Small intestine (tissue), 7 donors: Measurements from ENCODE around the gene GRAMD1A. TPM values are rescaled to one million over a fixed set of nuclear protein-coding genes. Genes with fewer than 3 reads are reported as not detected.

ENCODE experiments used
- DNase-seq, 2 donors: peaks; one replicate each; pipeline versions ENCODE4 v3.0.0 to v3.0.0-alpha.2; 2013
- FAIRE-seq: peaks from 2 replicates; lab custom pipeline; 2012; peaks lifted over from hg19 to GRCh38; lab: Jason Lieb, UNC
- H3K27ac ChIP-seq, 3 donors: one replicate each; pipeline ENCODE4 v1.5.1; 2013; ENCODE audit warnings: low read length in 2 of 3, mild to moderate bottlenecking in 2 of 3, control low read depth in 1 of 3, inconsistent platforms in 1 of 3, low read depth in 1 of 3, moderate library complexity in 1 of 3
- H3K27me3 ChIP-seq, 3 donors: one replicate each; pipeline ENCODE4 v1.6.1; 2013; ENCODE audit warnings: low read length in 3 of 3, inconsistent platforms in 1 of 3; ENCODE audit not compliant: control insufficient read depth in 3 of 3, insufficient read depth in 3 of 3
- H3K36me3 ChIP-seq, 3 donors: one replicate each; pipeline ENCODE4 v1.6.1; 2013; ENCODE audit warnings: low read length in 3 of 3, inconsistent platforms in 1 of 3, low read depth in 1 of 3, mild to moderate bottlenecking in 1 of 3, moderate library complexity in 1 of 3; ENCODE audit not compliant: control insufficient read depth in 3 of 3, insufficient read depth in 2 of 3
- H3K4me1 ChIP-seq, 3 donors: one replicate each; pipeline ENCODE4 v1.6.1; 2013; ENCODE audit warnings: low read length in 2 of 3, inconsistent platforms in 1 of 3, low read depth in 1 of 3, mild to moderate bottlenecking in 1 of 3, moderate library complexity in 1 of 3; ENCODE audit not compliant: control insufficient read depth in 3 of 3, insufficient read depth in 2 of 3
- H3K4me3 ChIP-seq, 3 donors: one replicate each; pipeline ENCODE4 v1.5.1; 2013; ENCODE audit warnings: low read length in 3 of 3, control low read depth in 1 of 3, inconsistent platforms in 1 of 3, low read depth in 1 of 3, mild to moderate bottlenecking in 1 of 3, moderate library complexity in 1 of 3
- H3K9me3 ChIP-seq, 2 donors: one replicate each; pipeline ENCODE4 v1.6.1; 2013; ENCODE audit warnings: low read depth in 1 of 2, low read length in 1 of 2; ENCODE audit not compliant: control insufficient read depth in 2 of 2, insufficient read depth in 1 of 2
- WGBS, 3 donors: extraction: QIAGEN DNeasy Blood & Tissue Kit; methylation state at CpG; one replicate each; pipeline ENCODE4 v1.1.7; 2013; 5-methylcytosine and 5-hydroxymethylcytosine counted together
- polyA plus RNA-seq, 4 donors: library from polyadenylated mRNA; stranded (reverse) in 3 of 4; unstranded in 1 of 4; fragments of 200-250 nt in 3 of 4; fragments of 120-200 nt in 1 of 4; gene quantifications; one replicate each; pipeline versions ENCODE4 v1.2.1 to v1.2.3, GENCODE V29; 2013
- donor health status: healthy with polysubstance abuse.
- donor health status: control.
- donor health status: control.
- donor health status: Bipolar disorder and iron deficiency.
- donor health status: healthy.

The GRAMD1A gene
- polyA plus RNA-seq, 4 donors = 2.0 to 47.0 (median 22.3) TPM

DNA sequence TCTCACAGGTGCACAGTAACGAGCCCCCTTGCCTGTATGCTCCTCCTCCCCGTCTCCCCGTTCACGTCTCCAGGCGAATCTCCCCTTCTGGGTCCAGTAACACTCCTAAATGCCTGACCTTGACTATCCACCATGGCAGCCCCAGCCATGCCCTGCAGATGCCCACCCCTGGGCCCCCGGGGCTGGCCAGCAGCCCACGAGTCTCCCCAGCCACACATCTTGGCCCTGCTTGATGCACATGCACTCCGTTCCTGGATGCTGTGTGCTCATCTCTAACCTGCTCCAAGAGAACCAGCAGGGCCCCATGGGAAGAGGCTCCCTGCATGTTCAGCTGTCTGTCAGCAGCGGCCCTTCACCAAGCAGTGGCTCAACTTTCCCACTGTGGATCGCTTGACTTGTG lies 73.4 kb downstream of the GRAMD1A start:
- 70 to 78% (median 73%) methylated on average over 10 of the region's 10 CpGs for WGBS, 3 donors
- FAIRE-seq (no peak), DNase-seq (no peak)
- H3K4me3 ChIP-seq = no peak overlapping the region
- peaks cover 4 to 9% of the 10 kb centered on the region in 2 donors for H3K9me3 ChIP-seq
- H3K27ac ChIP-seq = no peak overlapping the region
- no peaks in the 10 kb centered on the region for H3K4me1 ChIP-seq
- H3K27me3 ChIP-seq = peaks cover 0 to 4% (median 4%) of the 10 kb centered on the region in 3 donors
- H3K36me3 ChIP-seq = no peaks in the 10 kb centered on the region

GRCh38 chr19:35073941-35074340 lies 73.8 kb downstream of the GRAMD1A start:
- Histone ChIP-seq H3K27me3 (peaks cover 0 to 4% (median 4%) of the 10 kb centered on the region in 3 donors), H3K9me3 (peaks cover 4 to 9% of the 10 kb centered on the region in 2 donors), H3K36me3 (no peaks in the 10 kb centered on the region), H3K4me3 (no peak overlapping the region), H3K4me1 (no peaks in the 10 kb centered on the region), H3K27ac (no peak overlapping the region)
- DNase-seq (no peak), FAIRE-seq (no peak)
- whole genome bisulfite sequencing, 3 donors = 66 to 74% (median 73%) methylated on average over 7 to 8 of the region's 8 CpGs

DNA sequence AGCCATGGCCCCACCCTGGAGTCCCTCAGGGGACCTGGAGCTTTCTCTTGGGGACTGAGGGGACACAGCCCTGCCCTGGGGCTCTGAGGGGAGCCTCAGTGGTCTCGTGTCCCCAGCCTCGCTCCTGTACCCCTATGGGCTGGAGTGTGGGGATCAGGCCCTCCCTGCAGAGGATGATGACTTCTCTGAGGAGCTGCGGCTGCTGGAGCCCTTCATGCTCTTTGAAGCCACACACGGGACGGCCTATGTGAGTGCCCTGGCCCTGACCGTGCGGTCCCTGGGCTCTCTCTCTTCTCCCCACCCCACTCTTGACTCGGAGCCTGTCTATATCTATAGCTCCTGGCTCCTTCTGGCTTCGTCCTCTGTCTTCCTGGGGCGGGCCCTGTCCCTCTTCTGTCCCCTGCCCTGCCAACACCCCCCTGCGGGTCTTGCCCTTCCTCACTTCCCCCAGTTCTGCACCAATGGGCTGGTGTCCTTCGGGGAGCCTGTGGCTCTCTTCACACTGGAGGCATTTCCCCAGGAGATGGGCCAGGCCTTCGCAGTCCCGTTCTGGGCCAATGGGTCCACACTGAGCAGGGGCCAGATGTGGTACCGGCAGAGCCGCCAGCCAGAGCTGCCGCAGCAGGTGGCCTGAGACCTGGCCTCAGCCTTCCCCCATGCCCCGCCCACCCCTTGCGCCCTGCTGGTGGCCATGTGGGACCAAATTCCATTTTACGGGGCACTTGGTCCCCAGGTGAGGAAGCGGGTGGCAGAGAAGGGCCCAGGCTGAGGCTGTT lies 74.5 kb downstream of the GRAMD1A start:
- peaks cover 4 to 9% of the 10 kb centered on the region in 2 donors for H3K9me3 ChIP-seq
- DNase-seq (no peak), FAIRE-seq (no peak)
- peaks cover 0 to 4% (median 0%) of the 10 kb centered on the region in 3 donors for H3K27me3 ChIP-seq
- no peaks in the 10 kb centered on the region for H3K4me1 ChIP-seq
- no peak overlapping the region for H3K27ac ChIP-seq
- no peaks in the 10 kb centered on the region for H3K36me3 ChIP-seq
- no peak overlapping the region for H3K4me3 ChIP-seq
- WGBS, 3 donors = 75 to 84% (median 76%) methylated on average over 21 of the region's 21 CpGs

DNA sequence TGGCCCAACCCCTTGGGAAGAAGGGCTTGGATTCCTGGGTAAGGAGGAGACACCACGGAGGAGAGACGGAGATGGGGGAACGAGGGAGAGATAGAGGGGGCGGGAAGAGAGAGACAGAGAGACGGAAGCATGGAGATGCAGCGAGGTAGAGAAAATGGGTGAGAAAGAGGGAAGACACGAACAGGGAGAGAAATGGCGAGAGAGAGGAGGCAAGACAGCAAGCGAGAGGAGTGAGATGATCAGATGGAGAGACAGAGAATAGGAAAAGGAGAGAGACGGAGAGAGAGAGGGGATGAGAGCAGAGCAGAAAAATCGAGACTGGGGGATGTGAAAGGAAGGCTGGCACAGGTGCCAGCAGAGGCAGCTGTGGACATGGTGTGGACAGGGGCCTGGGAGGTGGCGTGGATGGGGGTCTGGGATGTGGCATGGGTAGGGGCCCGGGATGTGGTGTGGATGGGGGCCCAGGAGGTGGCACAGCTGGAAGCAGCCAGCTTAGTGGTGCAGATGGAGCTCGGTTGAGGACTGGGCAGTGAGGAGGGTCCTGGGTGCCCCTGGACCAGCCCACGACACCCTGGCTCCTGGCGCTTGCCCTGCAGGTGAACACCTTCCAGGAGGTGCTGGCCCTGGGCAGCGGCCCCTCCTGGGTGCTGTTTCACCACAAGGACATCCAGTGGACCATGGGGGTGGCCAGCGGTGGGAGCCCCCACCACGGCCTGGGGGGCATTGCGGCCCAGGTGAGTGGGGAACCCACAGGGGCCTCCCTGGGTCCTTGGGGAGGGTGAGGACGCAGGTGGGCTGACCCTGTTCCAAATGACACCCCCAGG lies 75.3 kb downstream of the GRAMD1A start:
- Histone ChIP-seq H3K27ac (no peak overlapping the region), H3K27me3 (peaks cover 0 to 3% (median 0%) of the 10 kb centered on the region in 3 donors), H3K36me3 (no peaks in the 10 kb centered on the region), H3K4me1 (no peaks in the 10 kb centered on the region), H3K4me3 (no peak overlapping the region), H3K9me3 (peaks cover 3 to 4% of the 10 kb centered on the region in 2 donors)
- FAIRE-seq (no peak), DNase-seq (no peak)
- 85 to 90% (median 87%) methylated on average over 19 to 21 of the region's 21 CpGs for WGBS, 3 donors

DNA sequence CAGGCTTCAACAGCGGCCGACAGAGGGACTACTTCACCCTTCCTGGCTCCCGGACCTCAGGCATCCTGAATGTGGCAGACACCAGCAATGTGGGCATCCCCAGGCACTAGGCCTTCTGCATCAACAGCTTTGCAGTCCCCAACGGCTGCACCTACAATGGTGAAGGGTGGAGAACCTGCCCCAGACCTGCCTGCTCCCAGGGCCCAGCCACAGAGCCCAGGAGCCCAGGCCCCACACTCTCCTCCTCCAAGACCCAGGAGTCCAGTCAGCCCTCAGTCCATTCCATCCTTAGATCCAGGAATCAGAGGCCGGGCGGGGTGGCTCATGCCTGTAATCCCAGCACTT lies 75.9 kb downstream of the GRAMD1A start:
- H3K36me3 ChIP-seq = no peaks in the 10 kb centered on the region
- H3K27me3 ChIP-seq = no peaks in the 10 kb centered on the region
- no peaks in the 10 kb centered on the region for H3K9me3 ChIP-seq
- FAIRE-seq (no peak), DNase-seq (no peak)
- H3K4me3 ChIP-seq = no peak overlapping the region
- WGBS, 3 donors = 72 to 90% (median 86%) methylated on average over 6 of the region's 6 CpGs
- no peak overlapping the region for H3K27ac ChIP-seq
- no peaks in the 10 kb centered on the region for H3K4me1 ChIP-seq

Other genes starting within 250 kb of the GRAMD1A start
- gene ZNF599, start 227.1 kb upstream of the GRAMD1A start, polyA plus RNA-seq = 1 to 10 TPM; 3.6 to 9.1 (median 4.2) TPM
- 1 to 10 TPM in 3 of 4 donors, under 1 TPM in 1; 0.54 to 5.9 (median 3.2) TPM for gene ZNF30, start 73.4 kb upstream of the GRAMD1A start, polyA plus RNA-seq
- gene ZNF792, start 36.1 kb upstream of the GRAMD1A start, polyA plus RNA-seq = 1 to 10 TPM in 2 of 4 donors, under 1 TPM in 2; 0.45 to 5.3 (median 1.9) TPM
- 10 to 100 TPM in 1 of 4 donors, 1 to 10 TPM in 1, under 1 TPM in 1, not detected in 1; 0.84 to 10.1 (median 2.4) TPM for gene SCN1B, start 30.1 kb downstream of the GRAMD1A start, polyA plus RNA-seq
- 100 to 1,000 TPM in 1 of 4 donors, 1 to 10 TPM in 1, not detected in 2; 1.8 to 481 TPM for gene HPN, start 41.4 kb downstream of the GRAMD1A start, polyA plus RNA-seq
- gene FXYD3, start 115.5 kb downstream of the GRAMD1A start, polyA plus RNA-seq = 100 to 1,000 TPM in 3 of 4 donors, 10 to 100 TPM in 1; 72.7 to 803 (median 118) TPM
- 10 to 100 TPM in 1 of 4 donors, 1 to 10 TPM in 2, under 1 TPM in 1; 0.45 to 14.5 (median 4.1) TPM for gene LGI4, start 134.7 kb downstream of the GRAMD1A start, polyA plus RNA-seq
- 10 to 100 TPM in 2 of 4 donors, 1 to 10 TPM in 1, not detected in 1; 7.3 to 25.4 (median 13.6) TPM for gene FXYD1, start 138.5 kb downstream of the GRAMD1A start, polyA plus RNA-seq
- under 1 TPM in 2 of 4 donors, not detected in 2; 0.24 to 0.38 TPM for gene FXYD7, start 142.9 kb downstream of the GRAMD1A start, polyA plus RNA-seq
- gene FXYD5, start 154.4 kb downstream of the GRAMD1A start, polyA plus RNA-seq = 10 to 100 TPM in 3 of 4 donors, 1 to 10 TPM in 1; 3.4 to 60.5 (median 30.2) TPM
- gene FAM187B, start 228.4 kb downstream of the GRAMD1A start, polyA plus RNA-seq = not detected
- 100 to 1,000 TPM in 2 of 4 donors, 10 to 100 TPM in 2; 51.6 to 136 (median 98.7) TPM for gene LSR, start 248.7 kb downstream of the GRAMD1A start, polyA plus RNA-seq